ENCODE data around the gene C14orf132.

Gene C14orf132

DNA sequence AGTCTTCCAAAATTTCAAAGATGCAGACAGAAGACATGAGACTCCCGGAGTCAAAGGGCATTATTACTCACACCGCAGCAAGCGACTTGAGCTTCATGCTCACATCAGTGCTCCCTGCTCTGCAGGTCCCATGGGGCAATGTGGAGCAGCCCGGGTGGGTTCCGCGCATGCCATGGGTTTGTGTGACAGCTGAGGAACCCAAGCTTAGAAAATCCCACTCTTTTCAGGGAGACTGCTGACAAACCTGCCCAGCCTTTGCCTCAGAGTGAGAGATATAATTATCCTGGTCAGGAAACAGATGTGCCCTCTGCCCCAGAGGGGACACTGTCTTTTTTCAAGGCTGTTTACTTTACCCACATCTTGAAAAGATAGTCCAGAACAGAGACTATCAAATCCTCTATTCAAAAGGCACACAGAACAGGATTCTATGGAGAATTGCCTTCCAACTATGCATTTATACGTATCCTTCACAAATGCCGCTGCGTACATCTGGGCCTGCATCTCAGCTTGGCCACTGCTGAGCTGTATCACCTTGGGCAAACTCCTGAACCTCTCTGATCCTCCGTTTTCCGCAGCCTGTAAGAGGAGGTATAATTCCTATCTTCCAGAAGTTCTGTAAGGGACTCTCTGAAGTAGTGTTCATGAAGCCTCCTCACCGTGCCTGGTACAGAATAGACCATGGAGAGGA is 16.0 kb downstream of the C14orf132 start:
- Histone ChIP-seq H3K27ac (no peak overlapping the region), H3K4me3 (ENCODE audit: low read depth, low read length) (no peak overlapping the region), H3K27me3 (replicated peaks) (no peaks in the 10 kb centered on the region), H3K36me3 (replicated peaks) (no peaks in the 10 kb centered on the region)
- in situ Hi-C loops (cut with HindIII; ENCODE audit: low pct_ligation_motif_present, low sequenced_read_pairs), result no loop called here
- peak; percentile 54 for DNase-seq
- TF ChIP-seq CTCF (IDR thresholded peaks at IDR 0.05; ENCODE audit: low read depth, low read length, missing control alignments), result no peak

DNA sequence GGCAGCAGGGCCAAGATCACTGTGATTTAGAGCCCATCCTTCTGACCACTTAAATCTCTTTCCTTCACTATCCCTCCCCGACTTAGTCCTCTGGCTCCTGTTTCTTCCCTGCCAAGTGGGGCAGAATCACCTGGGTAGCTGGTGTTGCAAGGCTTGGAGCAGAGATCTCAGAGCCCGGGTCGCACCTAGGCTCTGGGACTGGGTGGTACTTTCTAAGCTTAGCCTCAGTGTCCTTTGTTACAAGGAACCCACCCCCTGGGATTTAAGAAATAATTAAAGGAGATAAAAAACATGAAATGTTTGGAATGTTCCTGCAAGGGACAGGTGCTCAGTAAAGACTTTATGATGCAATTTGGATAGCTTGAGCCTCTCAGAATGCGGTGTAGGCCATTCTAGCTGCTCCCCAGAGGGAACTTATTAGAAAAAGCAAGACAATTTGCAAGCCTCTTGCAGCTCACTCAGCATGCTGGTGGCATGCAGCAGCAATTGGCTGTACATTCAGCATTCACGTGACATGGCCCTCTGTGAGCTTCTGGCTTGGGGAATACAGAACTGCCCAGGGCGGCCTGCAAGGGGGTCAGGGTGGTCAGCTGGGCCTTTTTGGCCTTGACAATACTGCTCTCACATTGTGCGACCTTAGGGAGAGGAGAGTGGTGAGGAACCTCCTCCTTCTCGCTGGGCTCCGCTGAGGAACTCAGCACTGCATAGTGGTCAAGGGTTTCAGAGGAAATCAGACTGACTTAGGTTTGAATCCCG is 16.8 kb downstream of the C14orf132 start:
- in situ Hi-C loops (cut with HindIII; ENCODE audit: low pct_ligation_motif_present, low sequenced_read_pairs), result no loop called here
- H3K4me3 ChIP-seq (ENCODE audit: low read depth, low read length), result no peak overlapping the region
- DNase-seq, result no peak
- H3K27me3 ChIP-seq (replicated peaks), result no peaks in the 10 kb centered on the region
- H3K36me3 ChIP-seq (replicated peaks), result no peaks in the 10 kb centered on the region
- no peak overlapping the region for H3K27ac ChIP-seq
- TF ChIP-seq CTCF (IDR thresholded peaks at IDR 0.05; ENCODE audit: low read depth, low read length, missing control alignments), result no peak

DNA sequence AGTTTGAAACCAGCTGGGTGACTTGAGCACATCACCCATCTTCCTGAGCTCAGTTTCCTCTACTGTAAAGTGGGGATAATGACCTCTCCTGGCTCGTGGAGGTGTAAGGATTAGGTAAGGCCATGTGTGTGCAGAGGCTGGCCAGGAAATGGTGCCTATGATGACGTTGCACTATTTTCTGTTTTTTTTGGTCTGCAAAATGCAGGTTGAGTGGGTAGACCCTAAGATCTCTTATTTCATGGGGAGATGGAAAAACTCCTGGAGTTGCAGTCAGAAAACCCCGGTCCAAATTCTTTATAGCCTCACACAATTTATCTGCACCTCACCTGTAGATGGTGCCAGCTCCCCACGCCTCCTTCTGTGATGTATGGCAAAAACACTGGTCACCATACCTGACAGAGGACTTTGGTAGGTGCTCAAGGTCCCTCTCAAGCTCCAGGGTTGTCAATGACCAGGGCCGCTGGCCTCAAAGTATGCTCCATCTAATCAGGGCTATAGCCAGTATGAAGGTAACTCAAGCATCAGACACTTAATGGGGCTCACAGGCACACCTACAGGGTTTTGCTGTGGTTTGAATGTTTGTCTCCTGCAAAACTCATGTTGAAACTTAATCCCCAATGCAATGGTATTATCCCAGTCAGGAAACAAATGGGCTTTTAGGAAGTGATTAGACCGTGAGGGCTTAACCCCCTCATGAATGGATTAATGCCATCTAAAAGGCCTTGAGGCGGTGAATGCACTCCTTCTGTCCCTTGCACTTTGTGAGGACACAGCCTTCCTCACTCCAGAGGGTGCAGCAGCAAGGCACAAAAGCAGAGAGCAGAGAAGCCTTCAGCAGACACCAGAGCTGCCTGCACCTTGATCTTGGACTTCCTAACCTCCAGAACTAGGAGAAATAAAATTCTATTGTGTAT is 17.6 kb downstream of the C14orf132 start:
- in situ Hi-C loops (cut with HindIII; ENCODE audit: low pct_ligation_motif_present, low sequenced_read_pairs), result no loop called here
- DNase-seq, result no peak
- H3K36me3 ChIP-seq (replicated peaks), result no peaks in the 10 kb centered on the region
- H3K27ac ChIP-seq, result no peak overlapping the region
- TF ChIP-seq CTCF (IDR thresholded peaks at IDR 0.05; ENCODE audit: low read depth, low read length, missing control alignments), result no peak
- no peaks in the 10 kb centered on the region for H3K27me3 ChIP-seq (replicated peaks)
- H3K4me3 ChIP-seq (ENCODE audit: low read depth, low read length), result no peak overlapping the region

GRCh38 chr14:96057738-96058137 is 18.6 kb downstream of the C14orf132 start:
- no peak for TF ChIP-seq CTCF (IDR thresholded peaks at IDR 0.05; ENCODE audit: low read depth, low read length, missing control alignments)
- no peaks in the 10 kb centered on the region for H3K36me3 ChIP-seq (replicated peaks)
- no peak overlapping the region for H3K27ac ChIP-seq
- no peak for DNase-seq
- in situ Hi-C loops (cut with HindIII; ENCODE audit: low pct_ligation_motif_present, low sequenced_read_pairs), result no loop called here
- no peak overlapping the region for H3K4me3 ChIP-seq (ENCODE audit: low read depth, low read length)
- no peaks in the 10 kb centered on the region for H3K27me3 ChIP-seq (replicated peaks)

DNA sequence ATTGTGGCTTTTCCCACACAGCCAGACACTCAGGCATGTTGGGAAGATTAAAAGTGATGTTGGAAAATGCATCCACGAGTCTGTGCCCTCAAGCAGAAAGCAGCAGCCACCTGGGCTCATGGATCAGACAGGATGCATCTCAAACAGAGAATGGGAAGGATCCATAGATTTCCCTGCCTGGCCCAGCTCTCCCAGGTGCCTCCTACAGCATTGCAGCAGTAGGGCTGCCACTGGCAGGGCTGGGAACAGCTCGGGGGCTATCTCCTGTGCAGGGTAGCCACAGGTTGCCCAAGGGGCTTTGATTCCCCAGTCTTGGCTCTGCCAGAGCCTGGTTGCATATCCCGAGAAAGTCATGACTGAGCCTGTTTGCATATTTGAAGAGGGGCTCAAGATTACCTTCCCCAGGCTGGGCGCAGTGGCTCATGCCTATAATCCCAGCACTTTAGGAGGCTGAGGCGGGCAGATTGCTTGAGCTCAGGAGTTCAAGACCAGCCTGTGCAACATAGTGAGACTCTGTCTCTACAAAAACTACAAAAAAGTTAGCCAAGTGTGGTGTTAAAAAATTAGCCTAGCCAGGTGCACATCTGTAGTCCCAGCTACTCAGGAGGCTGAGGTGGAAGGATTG is 19.5 kb downstream of the C14orf132 start:
- DNase-seq, result no peak
- H3K36me3 ChIP-seq (replicated peaks), result no peaks in the 10 kb centered on the region
- in situ Hi-C loops (cut with HindIII; ENCODE audit: low pct_ligation_motif_present, low sequenced_read_pairs), result no loop called here
- no peaks in the 10 kb centered on the region for H3K27me3 ChIP-seq (replicated peaks)
- no peak for TF ChIP-seq CTCF (IDR thresholded peaks at IDR 0.05; ENCODE audit: low read depth, low read length, missing control alignments)
- H3K27ac ChIP-seq, result no peak overlapping the region
- H3K4me3 ChIP-seq (ENCODE audit: low read depth, low read length), result no peak overlapping the region
